IMR-90 (cell line): ENCODE data around the gene WDR27. TPM values are rescaled to one million over a fixed set of nuclear protein-coding genes. Genes with fewer than 3 reads are reported as not detected.

Experiments
- ATAC-seq: fragments of 200-7000 bp; cut with Tn5 transposase; 2 replicates; pipeline ENCODE4 v1.9.1; 2020; ENCODE audit warnings: low read depth, mild to moderate bottlenecking, moderate library complexity
- BruUV-seq: library from RNA; stranded (reverse); fragments of 400-500 nt; replicated peaks from 2 replicates; lab custom pipeline; 2021; lab: Mats Ljungman, UMichigan
- CTCF ChIA-PET: fragments of 300-600 bp; formaldehyde crosslinking; extraction: SDS; loops from one replicate; lab custom pipeline; 2021; ENCODE audit warnings: antibody characterized with exemption; lab: Yijun Ruan, JAX
- POLR2A ChIA-PET: fragments of 300-600 bp; sonication (Branson Sonifier 250); formaldehyde crosslinking; loops from one replicate; lab custom pipeline; 2022; ENCODE audit warnings: antibody characterized with exemption; ENCODE audit not compliant: unreplicated experiment; lab: Charles Lee
- DNase-seq: peaks from one replicate; pipeline ENCODE4 v3.0.0; 2013
- H2AFZ ChIP-seq: replicated peaks from 2 replicates; pipeline ENCODE3; 2013; ENCODE audit warnings: low read length, mild to moderate bottlenecking; ENCODE audit not compliant: poor library complexity
- H2AK5ac ChIP-seq: 2 replicates; pipeline ENCODE4 v1.6.1; 2013; ENCODE audit warnings: low read depth, low read length, inconsistent platforms
- H2AK9ac ChIP-seq: replicated peaks from 2 replicates; pipeline ENCODE3; 2013; ENCODE audit warnings: mild to moderate bottlenecking, low read depth, low read length, moderate library complexity; ENCODE audit not compliant: poor library complexity
- H2BK120ac ChIP-seq: 2 replicates; pipeline ENCODE4 v1.6.1; 2013; ENCODE audit warnings: low read depth, low read length, inconsistent platforms
- H2BK15ac ChIP-seq: 3 replicates; pipeline ENCODE4 v1.6.1; 2013; ENCODE audit warnings: low read depth, low read length, inconsistent platforms
- H2BK20ac ChIP-seq: 2 replicates; pipeline ENCODE4 v1.6.1; 2013; ENCODE audit warnings: low read depth, mild to moderate bottlenecking, inconsistent platforms, low read length, moderate library complexity
- H2BK5ac ChIP-seq: 2 replicates; pipeline ENCODE4 v1.6.1; 2013; ENCODE audit warnings: mild to moderate bottlenecking, low read depth, low read length, inconsistent platforms; ENCODE audit not compliant: poor library complexity, severe bottlenecking
- H3K14ac ChIP-seq: replicated peaks from 2 replicates; pipeline ENCODE4 v1.6.1; 2013; ENCODE audit warnings: low read depth, low read length, inconsistent platforms
- H3K18ac ChIP-seq: 2 replicates; pipeline ENCODE4 v1.6.1; 2013; ENCODE audit warnings: low read depth, low read length, control low read depth
- H3K23ac ChIP-seq: 2 replicates; pipeline ENCODE4 v1.6.1; 2013; ENCODE audit warnings: low read depth, low read length, inconsistent platforms
- H3K27ac ChIP-seq: 2 replicates; pipeline ENCODE4 v1.5.1; 2013; ENCODE audit warnings: mild to moderate bottlenecking, control low read depth, low read length; ENCODE audit not compliant: insufficient read depth
- H3K27me3 ChIP-seq: 2 replicates; pipeline ENCODE4 v1.6.1; 2013; ENCODE audit warnings: low read length; ENCODE audit not compliant: control insufficient read depth, insufficient read depth
- H3K36me3 ChIP-seq: 2 replicates; pipeline ENCODE4 v1.6.1; 2013; ENCODE audit warnings: low read length, mixed read lengths; ENCODE audit not compliant: control insufficient read depth, insufficient read depth
- H3K4ac ChIP-seq: 2 replicates; pipeline ENCODE4 v1.6.1; 2013; ENCODE audit warnings: low read depth, low read length, inconsistent platforms
- H3K4me1 ChIP-seq: 2 replicates; pipeline ENCODE4 v1.6.1; 2013; ENCODE audit warnings: low read length, mixed read lengths; ENCODE audit not compliant: control insufficient read depth, insufficient read depth
- H3K4me2 ChIP-seq: 2 replicates; pipeline ENCODE4 v1.6.1; 2013; ENCODE audit warnings: low read depth, mild to moderate bottlenecking, control low read depth, low read length, moderate library complexity
- H3K4me3 ChIP-seq: 2 replicates; pipeline ENCODE4 v1.5.1; 2013; ENCODE audit warnings: low read depth, mild to moderate bottlenecking, control low read depth, low read length, moderate library complexity; ENCODE audit not compliant: insufficient read depth
- H3K56ac ChIP-seq: 2 replicates; pipeline ENCODE4 v1.6.1; 2013; ENCODE audit warnings: low read length, inconsistent platforms; ENCODE audit not compliant: insufficient read depth; ENCODE audit errors: extremely low read depth
- H3K79me1 ChIP-seq, 2 experiments: 2 replicates each; pipeline ENCODE4 v1.6.1; 2013; ENCODE audit warnings: low read length in 2 of 2, inconsistent platforms in 1 of 2, low read depth in 1 of 2
- H3K9ac ChIP-seq: 2 replicates; pipeline ENCODE4 v1.6.1; 2013; ENCODE audit warnings: low read depth, low read length, control low read depth
- H3K9me1 ChIP-seq: 2 replicates; pipeline ENCODE4 v1.6.1; 2013; ENCODE audit warnings: low read length, inconsistent platforms; ENCODE audit not compliant: insufficient read depth
- H3K9me3 ChIP-seq: 2 replicates; pipeline ENCODE4 v1.6.1; 2013; ENCODE audit warnings: low read length; ENCODE audit not compliant: control insufficient read depth, insufficient read depth
- H4K20me1 ChIP-seq: 2 replicates; pipeline ENCODE4 v1.6.1; 2013; ENCODE audit warnings: low read length, inconsistent platforms; ENCODE audit not compliant: insufficient read depth
- H4K5ac ChIP-seq: 2 replicates; pipeline ENCODE4 v1.6.1; 2013; ENCODE audit warnings: mild to moderate bottlenecking, low read depth, low read length, control low read depth
- H4K8ac ChIP-seq, 2 experiments: 2 replicates each; pipeline ENCODE4 v1.6.1; 2013; ENCODE audit warnings: low read depth in 2 of 2, low read length in 2 of 2, control low read depth in 1 of 2, inconsistent platforms in 1 of 2
- H4K91ac ChIP-seq: 2 replicates; pipeline ENCODE4 v1.6.1; 2013; ENCODE audit warnings: low read depth, low read length, inconsistent platforms; ENCODE audit not compliant: insufficient read depth
- BHLHE40 ChIP-seq: fragments of 150-350 bp; IDR thresholded peaks from 2 replicates; pipeline ENCODE4 v1.6.1; 2016; ENCODE audit warnings: mild to moderate bottlenecking, low read depth, low read length
- CHD1 ChIP-seq: IDR thresholded peaks from 2 replicates; pipeline ENCODE4 v1.6.1; 2012; ENCODE audit warnings: low read depth, low read length, improper control_type of control experiment
- MXI1 ChIP-seq: IDR thresholded peaks from 2 replicates; pipeline ENCODE4 v1.6.1; 2012; ENCODE audit warnings: low read depth, mild to moderate bottlenecking, low read length, moderate library complexity, borderline replicate concordance
- POLR2A ChIP-seq: IDR thresholded peaks from 2 replicates; pipeline ENCODE4 v1.6.1; 2012; ENCODE audit warnings: mild to moderate bottlenecking, low read depth, low read length
- RAD21 ChIP-seq: IDR thresholded peaks from 2 replicates; pipeline ENCODE4 v1.6.1; 2012; ENCODE audit warnings: low read length, improper control_type of control experiment
- WGBS, 2 experiments: methylation state at CpG; one replicate each; pipeline versions ENCODE4 v1.1.5 to v1.1.7; 2013; ENCODE audit warnings: missing lambda C conversion rate in 2 of 2; ENCODE audit not compliant: insufficient read length in 1 of 2; ENCODE audit errors: extremely low coverage in 2 of 2; 5-methylcytosine and 5-hydroxymethylcytosine counted together
- dilution Hi-C: fragments of 300-500 bp; cut with HindIII; formaldehyde crosslinking; loops from one replicate; pipeline ENCODE4 v1.14.3; 2018; ENCODE audit warnings: low sequenced_read_pairs; ENCODE audit not compliant: unreplicated experiment
- in situ Hi-C: fragments of 300-500 bp; cut with MboI; formaldehyde crosslinking; loops from 3 replicates; pipeline ENCODE4 v1.14.3; 2019; ENCODE audit warnings: low sequenced_read_pairs, inconsistent platforms, mixed read lengths
- intact Hi-C: fragments of 100-400 bp; cut with micrococcal nuclease; formaldehyde crosslinking; loops from 2 replicates; pipeline ENCODE4 v1.10.0; 2022
- polyA plus RNA-seq, 3 experiments: library from polyadenylated mRNA; depleted of rRNA; stranded (reverse); fragments of >200 nt; gene quantifications; 2 replicates each; pipeline ENCODE4 v1.2.3, GENCODE V29; 2012; ENCODE audit warnings: low replicate concordance in 1 of 3
- total RNA-seq: library from RNA; depleted of rRNA; stranded (reverse); fragments of >200 nt; gene quantifications from 2 replicates; pipeline ENCODE4 v1.2.3, GENCODE V29; 2012
- TF ChIP-seq, protein P1 (sequence below): fragments of 150-350 bp; IDR thresholded peaks from 2 replicates; pipeline ENCODE4 v1.6.1; 2016; ENCODE audit warnings: low read depth, mild to moderate bottlenecking, low read length, moderate library complexity, borderline replicate concordance

The WDR27 gene
- total and polyA plus RNA-seq, 2 of the 4 experiments (the other 2 are of a cell fraction): 7.0 to 18.5 TPM

DNA sequence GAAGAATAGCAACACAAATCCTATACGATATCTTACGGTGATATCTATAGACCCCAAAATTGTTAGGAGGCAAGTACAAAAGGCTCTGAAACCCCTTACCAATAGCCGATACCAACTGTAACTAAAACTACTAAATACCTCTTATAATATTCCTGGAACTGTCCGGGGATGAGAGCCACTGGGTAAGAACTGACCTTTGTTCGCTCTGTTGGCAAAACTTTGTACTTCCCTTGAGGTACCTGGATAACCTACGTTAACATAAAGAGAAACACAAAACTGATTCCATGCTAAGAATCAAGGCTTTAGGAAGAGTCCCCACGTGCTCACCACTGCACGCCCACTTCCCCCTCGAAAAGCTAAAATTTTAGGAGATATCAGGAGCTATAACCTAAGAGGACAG, 12.8 kb upstream of the WDR27 start:
- no peak overlapping the region for H3K18ac ChIP-seq
- TF ChIP-seq RAD21: no peak
- no peak for TF ChIP-seq MXI1
- TF ChIP-seq, protein P1, sequence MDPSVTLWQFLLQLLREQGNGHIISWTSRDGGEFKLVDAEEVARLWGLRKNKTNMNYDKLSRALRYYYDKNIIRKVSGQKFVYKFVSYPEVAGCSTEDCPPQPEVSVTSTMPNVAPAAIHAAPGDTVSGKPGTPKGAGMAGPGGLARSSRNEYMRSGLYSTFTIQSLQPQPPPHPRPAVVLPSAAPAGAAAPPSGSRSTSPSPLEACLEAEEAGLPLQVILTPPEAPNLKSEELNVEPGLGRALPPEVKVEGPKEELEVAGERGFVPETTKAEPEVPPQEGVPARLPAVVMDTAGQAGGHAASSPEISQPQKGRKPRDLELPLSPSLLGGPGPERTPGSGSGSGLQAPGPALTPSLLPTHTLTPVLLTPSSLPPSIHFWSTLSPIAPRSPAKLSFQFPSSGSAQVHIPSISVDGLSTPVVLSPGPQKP: no peak
- TF ChIP-seq CHD1: no peak
- no peak for TF ChIP-seq BHLHE40
- no peak for TF ChIP-seq POLR2A
- peaks cover 45% of the 10 kb centered on the region for H3K36me3 ChIP-seq
- H2AFZ ChIP-seq: no peak overlapping the region
- H3K4me1 ChIP-seq: no peaks in the 10 kb centered on the region
- no peak overlapping the region for H3K23ac ChIP-seq
- H3K27me3 ChIP-seq: no peaks in the 10 kb centered on the region
- WGBS, 2 experiments: no CpG with 5 or more reads among the region's 9 CpGs
- no TSS peak for BruUV-seq
- no peak for DNase-seq
- no peak overlapping the region for H3K56ac ChIP-seq
- ChIA-PET CTCF (interaction anchor here (0.6 to 1.6 kb wide), 2 partner anchors 32 to 526 kb away, joined by 3 to 10 read pairs; no protein-coding TSS in a partner anchor), POLR2A (no interaction called here)
- H3K14ac ChIP-seq: no peak overlapping the region
- H3K9me3 ChIP-seq: no peaks in the 10 kb centered on the region
- H2BK20ac ChIP-seq: no peak overlapping the region
- H3K9ac ChIP-seq: no peak overlapping the region
- dilution Hi-C loops (no loop called here), in situ Hi-C loops (loop anchor here (10.0 kb wide), 1 partner anchor 820 kb away; no protein-coding TSS in a partner anchor), intact Hi-C loops (no loop called here)
- H2BK120ac ChIP-seq: no peak overlapping the region
- peaks cover 14 to 20% of the 10 kb centered on the region in 2 experiments for H3K79me1 ChIP-seq
- H2BK15ac ChIP-seq: no peak overlapping the region
- no peak overlapping the region for H4K8ac ChIP-seq
- no peak for ATAC-seq
- H2AK5ac ChIP-seq: no peak overlapping the region
- H2AK9ac ChIP-seq: no peak overlapping the region
- H3K4me3 ChIP-seq: no peak overlapping the region
- H2BK5ac ChIP-seq: no peak overlapping the region
- no peaks in the 10 kb centered on the region for H3K9me1 ChIP-seq
- peaks cover 6% of the 10 kb centered on the region; the same call in 1 of the 2 replicates for H4K20me1 ChIP-seq
- no peak overlapping the region for H4K91ac ChIP-seq
- no peak overlapping the region for H3K4ac ChIP-seq
- no peak overlapping the region for H3K4me2 ChIP-seq
- no peak overlapping the region for H3K27ac ChIP-seq
- no peak overlapping the region for H4K5ac ChIP-seq
